AG10803 (cell line): ENCODE results near the gene LIMS2.

Source experiments
- DNase-seq: peaks from one replicate; pipeline ENCODE4 v3.0.0; 2010; ENCODE audit warnings: low read depth
- H3K4me3 ChIP-seq: 2 replicates; pipeline ENCODE4 v1.5.1; 2011; ENCODE audit warnings: mild to moderate bottlenecking, low read length, control low read depth
- TF ChIP-seq, protein P1 (sequence below): conservative IDR thresholded peaks from 2 replicates; pipeline ENCODE4 v1.5.1; 2011; ENCODE audit warnings: mild to moderate bottlenecking, low read length, control low read depth, inconsistent platforms

Gene LIMS2

DNA sequence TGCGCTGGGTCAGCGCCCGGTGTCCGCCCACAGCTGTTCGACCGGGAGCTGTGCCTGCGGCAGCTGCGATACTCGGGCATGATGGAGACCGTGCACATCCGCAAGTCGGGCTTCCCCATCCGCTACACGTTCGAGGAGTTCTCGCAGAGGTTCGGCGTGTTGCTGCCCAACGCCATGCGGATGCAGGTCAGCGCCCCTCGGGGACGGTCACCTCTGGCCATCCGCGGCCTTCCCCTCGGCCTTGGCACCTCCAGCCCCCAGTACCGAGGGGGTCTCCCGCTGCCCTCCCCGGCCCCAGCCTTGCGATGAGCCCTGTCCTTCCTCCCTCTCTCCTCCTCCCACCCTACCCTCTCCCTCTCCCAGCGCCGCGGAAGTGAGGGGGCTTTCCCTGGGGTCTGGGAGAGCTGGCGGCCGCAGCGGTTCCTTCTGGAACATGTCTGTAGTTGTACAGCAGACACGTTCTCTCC, 82.5 kb downstream of the LIMS2 start:
- TF ChIP-seq, protein P1, sequence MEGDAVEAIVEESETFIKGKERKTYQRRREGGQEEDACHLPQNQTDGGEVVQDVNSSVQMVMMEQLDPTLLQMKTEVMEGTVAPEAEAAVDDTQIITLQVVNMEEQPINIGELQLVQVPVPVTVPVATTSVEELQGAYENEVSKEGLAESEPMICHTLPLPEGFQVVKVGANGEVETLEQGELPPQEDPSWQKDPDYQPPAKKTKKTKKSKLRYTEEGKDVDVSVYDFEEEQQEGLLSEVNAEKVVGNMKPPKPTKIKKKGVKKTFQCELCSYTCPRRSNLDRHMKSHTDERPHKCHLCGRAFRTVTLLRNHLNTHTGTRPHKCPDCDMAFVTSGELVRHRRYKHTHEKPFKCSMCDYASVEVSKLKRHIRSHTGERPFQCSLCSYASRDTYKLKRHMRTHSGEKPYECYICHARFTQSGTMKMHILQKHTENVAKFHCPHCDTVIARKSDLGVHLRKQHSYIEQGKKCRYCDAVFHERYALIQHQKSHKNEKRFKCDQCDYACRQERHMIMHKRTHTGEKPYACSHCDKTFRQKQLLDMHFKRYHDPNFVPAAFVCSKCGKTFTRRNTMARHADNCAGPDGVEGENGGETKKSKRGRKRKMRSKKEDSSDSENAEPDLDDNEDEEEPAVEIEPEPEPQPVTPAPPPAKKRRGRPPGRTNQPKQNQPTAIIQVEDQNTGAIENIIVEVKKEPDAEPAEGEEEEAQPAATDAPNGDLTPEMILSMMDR: no peak
- no peak for DNase-seq

DNA sequence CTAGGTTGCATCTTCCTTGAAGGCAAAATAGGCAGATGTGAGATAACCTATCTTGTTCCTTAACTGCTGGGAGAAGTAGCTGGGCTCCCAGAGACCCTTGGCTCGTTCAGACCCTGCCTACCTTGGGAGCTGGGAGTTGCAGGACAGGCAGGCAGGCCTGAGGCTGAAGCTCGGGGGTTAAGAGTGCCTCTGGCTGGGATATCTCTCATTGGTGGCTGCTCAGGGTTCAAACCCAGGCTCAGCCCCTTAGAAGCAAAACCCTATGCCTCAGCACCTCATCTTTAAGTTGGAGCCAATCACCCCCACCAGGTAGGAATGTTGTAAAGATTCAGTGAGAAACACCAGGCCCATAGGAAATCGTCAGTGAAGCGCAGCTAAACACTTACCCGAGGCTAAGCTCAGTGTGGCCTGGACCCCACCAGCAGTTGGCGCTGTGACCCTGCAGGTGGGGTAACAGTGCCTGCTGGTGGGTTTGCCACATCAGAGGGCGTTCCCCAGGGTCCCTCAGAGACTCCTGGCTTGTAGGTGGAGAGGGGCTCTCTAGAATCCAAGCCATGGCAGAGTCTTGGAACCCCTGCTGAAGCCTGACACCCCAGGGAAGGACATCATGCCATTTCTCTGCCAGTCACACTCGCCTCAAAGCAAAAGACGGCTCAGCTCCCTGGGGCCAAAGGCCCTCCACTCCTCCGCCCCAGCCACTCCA, 84.0 kb downstream of the LIMS2 start:
- no peak overlapping the region for H3K4me3 ChIP-seq
- DNase-seq: peak; percentile 58
- TF ChIP-seq, protein P1: peak; percentile 88

More for the DNA sequence above, 82.5 kb downstream of the LIMS2 start:
- no peak overlapping the region for H3K4me3 ChIP-seq

DNA sequence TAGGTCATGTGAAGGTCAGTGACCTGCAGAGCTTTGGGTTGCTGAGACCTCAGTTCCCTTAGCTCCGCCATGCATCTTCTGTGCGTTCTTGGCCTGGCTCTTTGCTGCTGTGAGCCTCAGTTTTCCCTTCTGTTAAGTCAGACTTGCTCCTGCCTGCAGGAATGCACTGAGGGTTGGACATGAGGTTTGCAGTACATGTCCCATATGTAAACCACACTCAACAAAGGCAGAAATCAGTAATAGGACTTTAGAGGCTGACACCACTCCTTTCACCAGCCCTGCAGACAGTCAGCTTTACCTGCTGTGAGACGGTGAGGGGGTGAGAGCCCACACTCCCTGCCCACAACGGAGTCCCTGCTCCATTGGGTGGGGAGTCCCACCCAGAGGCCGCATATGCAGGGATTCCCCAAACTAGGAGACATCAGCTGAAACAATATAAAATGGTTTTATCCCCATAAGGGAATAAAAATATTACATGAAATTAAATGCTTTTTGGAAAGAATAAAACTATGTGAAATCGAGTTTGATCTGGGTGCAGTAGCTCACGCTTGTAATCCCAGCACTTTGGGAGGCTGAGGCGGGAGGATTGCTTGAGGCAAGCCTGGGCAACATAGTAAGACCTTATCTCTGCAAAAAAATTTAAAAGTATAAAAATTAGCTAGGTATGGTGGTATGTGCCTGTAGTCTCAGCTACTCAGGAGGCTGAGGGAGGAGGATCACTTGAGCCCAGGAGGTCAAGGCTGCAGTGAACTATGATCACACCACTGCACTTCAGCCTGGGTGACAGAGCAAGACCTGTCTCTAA, 84.7 kb downstream of the LIMS2 start:
- DNase-seq: no peak
- TF ChIP-seq, protein P1: no peak
- no peak overlapping the region for H3K4me3 ChIP-seq

DNA sequence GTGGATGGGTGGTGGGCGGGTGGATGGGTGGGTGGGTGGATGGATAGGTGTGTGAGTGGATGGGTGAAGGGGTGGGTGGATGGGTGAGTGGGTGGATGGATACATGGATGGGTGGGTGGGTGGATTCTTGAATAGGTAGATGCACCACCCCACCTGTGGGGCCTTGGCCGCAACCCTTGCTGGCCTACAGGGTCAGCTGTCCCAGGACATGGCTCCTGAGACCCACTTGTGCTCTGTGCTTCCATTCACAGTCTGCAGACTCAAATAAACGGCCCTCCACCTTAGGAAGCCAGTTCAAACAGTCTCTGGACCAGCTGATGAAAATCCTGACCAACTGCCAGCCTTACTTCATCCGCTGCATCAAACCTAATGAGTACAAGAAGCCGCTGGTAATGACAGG, 85.5 kb downstream of the LIMS2 start:
- TF ChIP-seq, protein P1: no peak
- no peak overlapping the region for H3K4me3 ChIP-seq
- no peak for DNase-seq

DNA sequence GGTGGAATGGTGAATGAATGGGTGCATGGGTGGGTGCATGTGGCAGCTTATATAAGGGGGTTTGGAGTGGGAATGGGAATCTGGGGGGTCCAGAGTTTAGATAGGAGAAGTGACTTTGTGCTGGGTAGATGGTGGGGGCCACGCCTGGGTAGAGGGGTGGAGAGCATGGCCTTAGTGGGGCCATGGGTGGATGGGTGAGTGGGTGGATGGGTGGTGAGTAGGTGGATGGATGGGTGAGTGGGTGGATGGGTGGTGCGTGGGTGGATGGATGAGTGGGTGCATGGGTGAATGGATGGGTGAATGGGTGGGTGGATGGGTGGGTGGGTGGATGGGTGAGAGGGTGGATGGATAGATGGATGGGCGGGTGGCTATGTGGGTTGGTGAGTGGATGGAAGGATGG, 86.0 kb downstream of the LIMS2 start:
- no peak for DNase-seq
- TF ChIP-seq, protein P1: no peak
- no peak overlapping the region for H3K4me3 ChIP-seq
